Measurements from ENCODE around the gene GRB7. TPM values are rescaled to one million over a fixed set of nuclear protein-coding genes. Genes with fewer than 3 reads are reported as not detected.

The GRB7 gene
- total and polyA plus RNA-seq, 2 donors (not counting 3 experiments of a cell fraction or from before 2014, with no cell fraction given): 0.04 TPM; not detected in 1

GRCh38 chr17:39794249-39794970, 56.7 kb downstream of the GRB7 start:
- Histone ChIP-seq H3K4me3 (replicated peaks in 1 of 3; ENCODE audit: insufficient read depth in 1 of 3, low read depth in 1 of 3, low read length in 3 of 3) (no peak overlapping the region), H3K27ac (ENCODE audit: insufficient read depth, low read depth, low read length) (no peak overlapping the region), H3K9ac (replicated peaks; ENCODE audit: extremely low read depth, insufficient read depth, low read length) (no peak overlapping the region), H3K4me1 (ENCODE audit: control insufficient read depth, extremely low read depth, insufficient read depth, low read length) (no peaks in the 10 kb centered on the region), H3K9me1 (replicated peaks; ENCODE audit: control insufficient read depth, extremely low read depth, insufficient read depth, low read length) (no peaks in the 10 kb centered on the region), H3K4me2 (ENCODE audit: insufficient read depth, low read length) (no peak overlapping the region), H3K79me2 (ENCODE audit: control insufficient read depth, insufficient read depth, low read length) (no peaks in the 10 kb centered on the region), H3K36me3 (ENCODE audit: control insufficient read depth in 2 of 2, extremely low read depth in 1 of 2, insufficient read depth in 2 of 2, low read length in 2 of 2) (no peaks in the 10 kb centered on the region), H4K20me1 (replicated peaks; ENCODE audit: control insufficient read depth, extremely low read depth, insufficient read depth, low read length) (no peaks in the 10 kb centered on the region), H3K27me3 (ENCODE audit: control insufficient read depth in 2 of 2, insufficient read depth in 2 of 2, low read length in 2 of 2) (peaks cover 33 to 59% of the 10 kb centered on the region in 2 experiments), H3K9me3 (replicated peaks; ENCODE audit: control insufficient read depth, insufficient read depth, low read length) (no peaks in the 10 kb centered on the region), H2AFZ (ENCODE audit: low read depth, low read length) (no peak overlapping the region)
- ChIA-PET POLR2A (no interaction called here), CTCF (no interaction called here)
- dilution Hi-C loops (cut with MboI; ENCODE audit: extremely low pct_ligation_motif_present, low sequenced_read_pairs): no loop called here
- TF ChIP-seq MAX (IDR thresholded peaks at IDR 0.05; ENCODE audit: insufficient read depth, insufficient read length) (no peak), JUN (IDR thresholded peaks at IDR 0.05; ENCODE audit: borderline replicate concordance, insufficient read depth, insufficient read length, low read depth) (no peak), CTCF (IDR thresholded peaks at IDR 0.05; ENCODE audit: extremely low read depth in 1 of 2, insufficient read depth in 1 of 2, low read depth in 1 of 2, low read length in 2 of 2) (no peak), FOS (IDR thresholded peaks at IDR 0.05; ENCODE audit: borderline replicate concordance, insufficient read depth, low read length) (no peak), POLR2AphosphoS5 (IDR thresholded peaks at IDR 0.05; ENCODE audit: insufficient read depth, low read depth, low read length) (no peak), EZH2 (IDR thresholded peaks at IDR 0.05; ENCODE audit: borderline replicate concordance, low read depth, low read length, severe bottlenecking) (no peak), GATA2 (IDR thresholded peaks at IDR 0.05; ENCODE audit: insufficient read depth, insufficient read length, low read depth, low read length) (no peak), POLR2A (IDR thresholded peaks at IDR 0.05; ENCODE audit: low read depth, low read length) (no peak), MYC (IDR thresholded peaks at IDR 0.05; ENCODE audit: low read depth, low read length) (no peak)
- DNase-seq (ENCODE audit: low read depth, low spot score): no peak
- intact Hi-C loops (cut with micrococcal nuclease): no loop called here
- no TSS peak for BruUV-seq (replicated peaks)
- FAIRE-seq: no peak

Small RNAs within 50 kb of the gene (microRNA-seq; reads per million reads assigned to microRNA genes)
- not detected for gene MIR4728 (ENCODE audit: borderline number of aligned reads, borderline replicate concordance)

Small RNAs within 50 kb of the gene (small RNA-seq; reads per million reads assigned to genes)
- not detected for gene MIR4728 (ENCODE audit: insufficient read depth, insufficient read length, low read depth, low replicate concordance)

Other genes starting within 250 kb of the GRB7 start
- not detected in 2 replicates for gene NEUROD2, start 130.0 kb upstream of the GRB7 start, total RNA-seq
- not detected in 2 replicates for gene NEUROD2, start 130.0 kb upstream of the GRB7 start, polyA plus RNA-seq
- gene PPP1R1B, start 111.0 kb upstream of the GRB7 start, total RNA-seq: not detected in 2 replicates
- not detected in 2 replicates for gene PPP1R1B, start 111.0 kb upstream of the GRB7 start, polyA plus RNA-seq
- gene STARD3, start 100.8 kb upstream of the GRB7 start, total RNA-seq: 48.9 and 51.0 TPM in 2 replicates
- 75.7 and 102 TPM in 2 replicates for gene STARD3, start 100.8 kb upstream of the GRB7 start, polyA plus RNA-seq
- 0.78 and 0.93 TPM in 2 replicates for gene TCAP, start 72.6 kb upstream of the GRB7 start, total RNA-seq
- 0.46 and 0.51 TPM in 2 replicates for gene TCAP, start 72.6 kb upstream of the GRB7 start, polyA plus RNA-seq
- gene PNMT, start 69.5 kb upstream of the GRB7 start, total RNA-seq: not detected in 2 replicates
- gene PNMT, start 69.5 kb upstream of the GRB7 start, polyA plus RNA-seq: 0.11 and 0.35 TPM in 2 replicates
- gene PGAP3, start 49.9 kb upstream of the GRB7 start, total RNA-seq: 6.4 and 7.0 TPM in 2 replicates
- gene PGAP3, start 49.9 kb upstream of the GRB7 start, polyA plus RNA-seq: 14.9 and 17.0 TPM in 2 replicates
- gene ERBB2, start 37.9 kb upstream of the GRB7 start, total RNA-seq: 29.1 and 32.9 TPM in 2 replicates
- gene ERBB2, start 37.9 kb upstream of the GRB7 start, polyA plus RNA-seq: 20.6 and 22.8 TPM in 2 replicates
- gene MIEN1, start 7.4 kb upstream of the GRB7 start, total RNA-seq: 42.4 and 51.1 TPM in 2 replicates
- 74.1 and 74.5 TPM in 2 replicates for gene MIEN1, start 7.4 kb upstream of the GRB7 start, polyA plus RNA-seq
- gene IKZF3, start 126.4 kb downstream of the GRB7 start, total RNA-seq: not detected in 2 replicates
- not detected in 2 replicates for gene IKZF3, start 126.4 kb downstream of the GRB7 start, polyA plus RNA-seq
- gene ZPBP2, start 130.3 kb downstream of the GRB7 start, total RNA-seq: not detected in 2 replicates
- gene ZPBP2, start 130.3 kb downstream of the GRB7 start, polyA plus RNA-seq: not detected in 2 replicates
- 11.0 and 11.6 TPM in 2 replicates for gene GSDMB, start 180.7 kb downstream of the GRB7 start, total RNA-seq
- gene GSDMB, start 180.7 kb downstream of the GRB7 start, polyA plus RNA-seq: 5.0 and 5.4 TPM in 2 replicates
- gene ORMDL3, start 189.7 kb downstream of the GRB7 start, total RNA-seq: 26.7 and 29.8 TPM in 2 replicates
- 49.8 and 53.4 TPM in 2 replicates for gene ORMDL3, start 189.7 kb downstream of the GRB7 start, polyA plus RNA-seq
- not detected in 2 replicates for gene LRRC3C, start 189.8 kb downstream of the GRB7 start, total RNA-seq
- not detected in 2 replicates for gene LRRC3C, start 189.8 kb downstream of the GRB7 start, polyA plus RNA-seq
- gene GSDMA, start 225.1 kb downstream of the GRB7 start, total RNA-seq: not detected in 2 replicates
- gene GSDMA, start 225.1 kb downstream of the GRB7 start, polyA plus RNA-seq: not detected in 2 replicates
- gene PSMD3, start 242.9 kb downstream of the GRB7 start, total RNA-seq: 136 and 142 TPM in 2 replicates
- 117 and 120 TPM in 2 replicates for gene PSMD3, start 242.9 kb downstream of the GRB7 start, polyA plus RNA-seq

All from endothelial cell of umbilical vein (primary cell).